HCT116 (cell line): ENCODE measurements around the gene RTN4RL2. TPM values are rescaled to one million over a fixed set of nuclear protein-coding genes. Genes with fewer than 3 reads are reported as not detected.

Source experiments
- ATAC-seq: fragments of 200-7000 bp; cut with Tn5 transposase; 2 replicates; pipeline ENCODE4 v1.9.1; 2020; ENCODE audit warnings: mild to moderate bottlenecking, moderate library complexity
- BruUV-seq: library from RNA; stranded (reverse); fragments of 400-500 nt; replicated peaks from 2 replicates; lab custom pipeline; 2021; lab: Mats Ljungman, UMichigan
- CTCF ChIA-PET: fragments of 300-600 bp; sonication (Branson Sonifier 250); formaldehyde crosslinking; loops from one replicate; lab custom pipeline; 2021; ENCODE audit warnings: antibody characterized with exemption; lab: Charles Lee
- POLR2A ChIA-PET: fragments of 300-600, 350-600 bp; sonication (Branson Sonifier 250); formaldehyde crosslinking; loops from one replicate; lab custom pipeline; 2021; ENCODE audit warnings: antibody characterized with exemption; lab: Charles Lee
- RAD21 ChIA-PET, 2 experiments: fragments of 300-600 bp; sonication (Branson Sonifier 250); formaldehyde crosslinking; loops; one replicate each; lab custom pipeline; 2023; ENCODE audit warnings: low total read pairs in 2 of 2; ENCODE audit not compliant: uncharacterized antibody in 2 of 2, unreplicated experiment in 2 of 2, low non-redundant PET in 1 of 2; lab: Charles Lee
- DNase-seq: peaks from one replicate; pipeline ENCODE4 v3.0.0-alpha.2; 2010; ENCODE audit warnings: low read depth, low spot score
- H2AFZ ChIP-seq: fragments of 200-600 bp; shearing (Covaris generic), sonication (generic); 2 replicates; pipeline ENCODE4 v1.6.1; 2017; ENCODE audit warnings: low read depth, mixed run types, mixed read lengths, antibody characterized with exemption, low read length; ENCODE audit not compliant: poor library complexity, severe bottlenecking
- H3K27ac ChIP-seq: 2 replicates; pipeline ENCODE4 v1.5.1; 2012; ENCODE audit warnings: low read depth, low read length
- H3K27me3 ChIP-seq: fragments of 200-600 bp; sonication (generic); 2 replicates; pipeline ENCODE4 v1.6.1; 2016; ENCODE audit warnings: mixed run types, low read length, mixed read lengths; ENCODE audit not compliant: insufficient read depth
- H3K36me3 ChIP-seq, 2 experiments: fragments of 200-500 bp in 1 of 2; fragments of 200-600 bp in 1 of 2; sonication (Bioruptor generic) in 1 of 2; sonication (generic) in 1 of 2; 2 replicates each; pipeline versions ENCODE4 v1.5.1 to v1.6.1; 2014 to 2016; ENCODE audit warnings: low read length in 2 of 2, inconsistent platforms in 1 of 2, mixed read lengths in 1 of 2, mixed run types in 1 of 2; ENCODE audit not compliant: insufficient read depth in 2 of 2, control insufficient read depth in 1 of 2
- H3K4me1 ChIP-seq, 2 experiments: fragments of 200-600 bp in 1 of 2; sonication (generic) in 1 of 2; 2 replicates each; pipeline versions ENCODE4 v1.5.1 to v1.6.1; 2012 to 2017; ENCODE audit warnings: low read length in 2 of 2, inconsistent platforms in 1 of 2, mild to moderate bottlenecking in 1 of 2, mixed read lengths in 1 of 2, mixed run types in 1 of 2, moderate library complexity in 1 of 2; ENCODE audit not compliant: insufficient read depth in 2 of 2, control insufficient read depth in 1 of 2
- H3K4me2 ChIP-seq: fragments of 200-600 bp; sonication (generic); 2 replicates; pipeline ENCODE4 v1.6.1; 2017; ENCODE audit warnings: mixed run types, low read length, mixed read lengths
- H3K4me3 ChIP-seq, 2 experiments: fragments of 200-600 bp in 1 of 2; sonication (generic) in 1 of 2; replicated peaks in 1 of 2; 2 replicates each; pipeline ENCODE4 v1.5.1; 2011 to 2016; ENCODE audit warnings: low read length in 2 of 2, control low read depth in 1 of 2, low read depth in 1 of 2, mild to moderate bottlenecking in 1 of 2, mixed read lengths in 1 of 2, mixed run types in 1 of 2
- H3K79me2 ChIP-seq: fragments of 200-600 bp; sonication (generic); 2 replicates; pipeline ENCODE4 v1.6.1; 2017; ENCODE audit warnings: mild to moderate bottlenecking, mixed run types, low read length, moderate library complexity, mixed read lengths; ENCODE audit not compliant: insufficient read depth
- H3K9ac ChIP-seq: fragments of 200-600 bp; sonication (generic); 2 replicates; pipeline ENCODE4 v1.6.1; 2016; ENCODE audit warnings: low read length, mixed read lengths
- H3K9me2 ChIP-seq: fragments of 200-600 bp; sonication (generic), shearing (Covaris generic); 2 replicates; pipeline ENCODE4 v1.6.1; 2017; ENCODE audit warnings: mixed run types, mild to moderate bottlenecking, moderate library complexity; ENCODE audit not compliant: insufficient read depth
- H3K9me3 ChIP-seq, 2 experiments: fragments of 200-500 bp in 1 of 2; fragments of 200-600 bp in 1 of 2; sonication (Bioruptor generic) in 1 of 2; sonication (generic) in 1 of 2; 2 replicates each; pipeline ENCODE4 v1.6.1; 2014 to 2017; ENCODE audit warnings: low read length in 2 of 2, mixed read lengths in 2 of 2, inconsistent platforms in 1 of 2, low read depth in 1 of 2, mild to moderate bottlenecking in 1 of 2, mixed run types in 1 of 2, moderate library complexity in 1 of 2; ENCODE audit not compliant: control insufficient read depth in 1 of 2, insufficient read depth in 1 of 2
- H4K20me1 ChIP-seq: fragments of 200-600 bp; sonication (generic), shearing (Covaris generic); 2 replicates; pipeline ENCODE4 v1.6.1; 2017; ENCODE audit warnings: mixed run types, mild to moderate bottlenecking, moderate library complexity; ENCODE audit not compliant: insufficient read depth
- EZH2phosphoT487 ChIP-seq: fragments of 200-600 bp; IDR thresholded peaks from 2 replicates; pipeline ENCODE4 v1.6.1; 2018; ENCODE audit warnings: antibody characterized with exemption, borderline replicate concordance
- ZNF274 ChIP-seq: fragments of 200-500 bp; sonication (Bioruptor generic); IDR thresholded peaks from 2 replicates; pipeline ENCODE4 v1.6.1; 2014; ENCODE audit warnings: mild to moderate bottlenecking, low read depth, low read length, inconsistent platforms
- intact Hi-C: fragments of 100-400 bp; cut with micrococcal nuclease; formaldehyde crosslinking; loops from 2 replicates; pipeline ENCODE4 v1.10.0; 2022
- total RNA-seq: library from RNA; stranded (reverse); gene quantifications from one replicate; pipeline ENCODE4 v1.2.1, GENCODE V29; 2021; ENCODE audit not compliant: unreplicated experiment

The RTN4RL2 gene
- total RNA-seq, 1 experiment from 2014 or later, result 24.0 TPM

DNA sequence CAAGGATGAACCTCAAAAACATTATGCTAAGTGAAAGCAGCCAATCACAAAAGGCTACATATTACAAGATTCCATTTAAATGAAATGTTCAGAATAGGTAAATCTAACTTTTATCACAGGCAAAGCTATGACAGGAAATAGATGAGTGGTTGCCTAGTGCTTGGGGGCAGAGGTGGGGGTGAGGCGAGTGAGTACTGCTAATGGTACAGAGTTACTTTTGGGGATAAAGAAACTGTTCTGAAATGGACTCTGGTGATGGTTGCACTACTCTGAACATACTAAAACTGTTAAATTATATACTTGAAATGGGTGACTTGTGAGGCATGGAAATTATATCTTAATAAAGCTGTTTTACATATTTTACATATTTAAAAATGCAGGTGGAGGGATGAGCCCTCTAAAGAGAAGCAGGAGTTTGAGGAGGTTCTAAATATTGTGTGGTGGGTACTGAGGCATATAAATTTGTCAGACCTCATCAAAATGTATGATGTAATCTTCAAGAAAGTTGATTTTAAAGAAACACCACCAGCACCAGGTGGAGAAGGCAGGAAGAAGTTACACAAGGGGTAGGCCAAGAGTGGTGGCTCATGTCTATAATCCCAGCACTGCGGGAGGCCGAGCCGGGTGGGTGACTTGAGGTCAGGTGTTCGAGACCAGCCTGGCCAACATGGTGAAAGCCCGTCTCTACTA lies 51.6 kb downstream of the RTN4RL2 start:
- no peak overlapping the region for H3K27ac ChIP-seq
- ChIA-PET POLR2A (no interaction called here), CTCF (no interaction called here), RAD21 (no interaction called here)
- ATAC-seq (no peak), DNase-seq (no peak)
- H3K4me2 ChIP-seq, result no peak overlapping the region
- no peaks in the 10 kb centered on the region for H3K27me3 ChIP-seq
- H3K36me3 ChIP-seq, result no peaks in the 10 kb centered on the region
- H3K4me3 ChIP-seq, result no peak overlapping the region
- BruUV-seq, result no TSS peak
- TF ChIP-seq EZH2phosphoT487, result no peak
- intact Hi-C loops, result no loop called here
- H2AFZ ChIP-seq, result no peak overlapping the region
- H3K9me3 ChIP-seq, result no peaks in the 10 kb centered on the region
- no peak overlapping the region for H3K9ac ChIP-seq
- H3K9me2 ChIP-seq, result no peaks in the 10 kb centered on the region
- H3K4me1 ChIP-seq, result peaks cover 3 to 15% of the 10 kb centered on the region in 2 experiments; a peak in 3 of 4 replicates
- H3K79me2 ChIP-seq, result no peaks in the 10 kb centered on the region
- no peaks in the 10 kb centered on the region for H4K20me1 ChIP-seq

GRCh38 chr11:57512646-57513451 lies 52.5 kb downstream of the RTN4RL2 start:
- Histone ChIP-seq H4K20me1 (no peaks in the 10 kb centered on the region), H3K36me3 (no peaks in the 10 kb centered on the region), H3K9me2 (no peaks in the 10 kb centered on the region), H3K27me3 (no peaks in the 10 kb centered on the region), H3K4me3 (no peak overlapping the region), H3K9me3 (no peaks in the 10 kb centered on the region), H3K4me2 (no peak overlapping the region), H3K79me2 (no peaks in the 10 kb centered on the region), H3K9ac (no peak overlapping the region), H3K27ac (no peak overlapping the region), H3K4me1 (peaks cover 3 to 15% of the 10 kb centered on the region in 2 experiments; a peak in 3 of 4 replicates), H2AFZ (no peak overlapping the region)
- ATAC-seq, result no peak
- no peak for DNase-seq
- CTCF ChIA-PET, result interaction anchor here (1.2 to 1.3 kb wide), 2 partner anchors 19 to 129 kb away, joined by 4 to 7 read pairs; no protein-coding TSS in a partner anchor
- no TSS peak for BruUV-seq
- no peak for TF ChIP-seq ZNF274
- intact Hi-C loops, result no loop called here
- POLR2A ChIA-PET, result no interaction called here
- RAD21 ChIA-PET, result no interaction called here
